ENCODE results near the gene TRAPPC10.

- TF ChIP-seq, protein P1, sequence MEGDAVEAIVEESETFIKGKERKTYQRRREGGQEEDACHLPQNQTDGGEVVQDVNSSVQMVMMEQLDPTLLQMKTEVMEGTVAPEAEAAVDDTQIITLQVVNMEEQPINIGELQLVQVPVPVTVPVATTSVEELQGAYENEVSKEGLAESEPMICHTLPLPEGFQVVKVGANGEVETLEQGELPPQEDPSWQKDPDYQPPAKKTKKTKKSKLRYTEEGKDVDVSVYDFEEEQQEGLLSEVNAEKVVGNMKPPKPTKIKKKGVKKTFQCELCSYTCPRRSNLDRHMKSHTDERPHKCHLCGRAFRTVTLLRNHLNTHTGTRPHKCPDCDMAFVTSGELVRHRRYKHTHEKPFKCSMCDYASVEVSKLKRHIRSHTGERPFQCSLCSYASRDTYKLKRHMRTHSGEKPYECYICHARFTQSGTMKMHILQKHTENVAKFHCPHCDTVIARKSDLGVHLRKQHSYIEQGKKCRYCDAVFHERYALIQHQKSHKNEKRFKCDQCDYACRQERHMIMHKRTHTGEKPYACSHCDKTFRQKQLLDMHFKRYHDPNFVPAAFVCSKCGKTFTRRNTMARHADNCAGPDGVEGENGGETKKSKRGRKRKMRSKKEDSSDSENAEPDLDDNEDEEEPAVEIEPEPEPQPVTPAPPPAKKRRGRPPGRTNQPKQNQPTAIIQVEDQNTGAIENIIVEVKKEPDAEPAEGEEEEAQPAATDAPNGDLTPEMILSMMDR (IDR thresholded peaks at IDR 0.05; ENCODE audit: low read depth, low read length) = no peak
- TF ChIP-seq EZH2phosphoT487 (IDR thresholded peaks at IDR 0.05; ENCODE audit: low read depth) = no peak
These were observed 25.3 kb upstream of the TRAPPC10 start for GRCh38 chr21:43986544-43987451.

Measured in OCI-LY3 (cell line).